SK-N-SH treated with all-trans-retinoic acid at 6 μM for 48 hours (cell line): ENCODE data around the gene SAAL1.

ENCODE experiments used
- ARNTL ChIP-seq: fragments of 450-650 bp; formaldehyde crosslinking; IDR thresholded peaks from 2 replicates; pipeline ENCODE4 v1.5.0; 2020; ENCODE audit warnings: low read depth, mild to moderate bottlenecking, moderate library complexity, borderline replicate concordance
- PPARA ChIP-seq: fragments of 250-450 bp; sonication (Bioruptor Pico); IDR thresholded peaks from 2 replicates; pipeline ENCODE4 v1.5.0; 2020; ENCODE audit warnings: mild to moderate bottlenecking, borderline replicate concordance
- RARB ChIP-seq: fragments of 250-450 bp; sonication (Bioruptor Pico); IDR thresholded peaks from 2 replicates; pipeline ENCODE4 v1.8.0; 2021; ENCODE audit warnings: mild to moderate bottlenecking, moderate library complexity
- TCF4 ChIP-seq: fragments of 250-450 bp; sonication (Bioruptor Pico); IDR thresholded peaks from 2 replicates; pipeline ENCODE4 v1.8.0; 2021; ENCODE audit warnings: mild to moderate bottlenecking, moderate library complexity, borderline replicate concordance
- TOX ChIP-seq: fragments of 250-450 bp; sonication (Bioruptor Pico); IDR thresholded peaks from 2 replicates; pipeline ENCODE4 v1.8.0; 2021; ENCODE audit warnings: mild to moderate bottlenecking, moderate library complexity, borderline replicate concordance
- ZFP30 ChIP-seq: fragments of 450-650 bp; formaldehyde crosslinking; IDR thresholded peaks from 2 replicates; pipeline ENCODE4 v1.5.0; 2022; ENCODE audit warnings: mild to moderate bottlenecking, moderate library complexity
- TF ChIP-seq, protein P1 (sequence below): fragments of 250-450 bp; sonication (Bioruptor Pico); IDR thresholded peaks from 2 replicates; pipeline ENCODE4 v1.5.1; 2021; ENCODE audit warnings: mild to moderate bottlenecking, moderate library complexity
- TF ChIP-seq, protein P2 (sequence below): fragments of 250-450 bp; sonication (Bioruptor Pico); IDR thresholded peaks from 2 replicates; pipeline ENCODE4 v1.8.0; 2020; ENCODE audit warnings: mild to moderate bottlenecking, moderate library complexity, borderline replicate concordance
- TF ChIP-seq, protein P3 (sequence below): fragments of 250-450 bp; sonication (Bioruptor Pico); IDR thresholded peaks from 2 replicates; pipeline ENCODE4 v1.8.0; 2021; ENCODE audit warnings: low read depth, mild to moderate bottlenecking, moderate library complexity, borderline replicate concordance

DNA sequence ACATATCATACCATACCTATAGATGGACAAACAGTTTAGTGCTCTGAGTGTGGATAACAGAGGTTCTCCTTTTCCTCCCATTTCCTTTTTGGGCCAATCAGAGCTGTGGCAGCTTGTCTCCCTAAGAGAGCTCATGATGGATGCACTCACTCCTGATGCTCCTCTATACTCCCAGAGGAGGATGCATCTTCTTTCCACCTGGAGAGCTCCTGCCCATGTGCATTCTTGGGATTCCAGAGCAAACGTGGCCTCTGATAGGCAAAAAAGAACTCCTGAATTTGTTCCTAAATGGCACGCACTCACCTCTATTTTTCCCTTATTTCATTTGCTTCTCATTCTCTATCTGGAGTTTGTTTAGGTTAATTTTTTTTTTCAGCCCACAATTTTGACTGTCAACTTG, 29.4 kb upstream of the SAAL1 start:
- TF ChIP-seq RARB (CRISPR knock-in tag) (no peak), PPARA (CRISPR knock-in tag) (no peak), ARNTL (no peak), ZFP30 (no peak), TCF4 (CRISPR knock-in tag) (no peak), TOX (CRISPR knock-in tag) (no peak)
- TF ChIP-seq, protein P1, sequence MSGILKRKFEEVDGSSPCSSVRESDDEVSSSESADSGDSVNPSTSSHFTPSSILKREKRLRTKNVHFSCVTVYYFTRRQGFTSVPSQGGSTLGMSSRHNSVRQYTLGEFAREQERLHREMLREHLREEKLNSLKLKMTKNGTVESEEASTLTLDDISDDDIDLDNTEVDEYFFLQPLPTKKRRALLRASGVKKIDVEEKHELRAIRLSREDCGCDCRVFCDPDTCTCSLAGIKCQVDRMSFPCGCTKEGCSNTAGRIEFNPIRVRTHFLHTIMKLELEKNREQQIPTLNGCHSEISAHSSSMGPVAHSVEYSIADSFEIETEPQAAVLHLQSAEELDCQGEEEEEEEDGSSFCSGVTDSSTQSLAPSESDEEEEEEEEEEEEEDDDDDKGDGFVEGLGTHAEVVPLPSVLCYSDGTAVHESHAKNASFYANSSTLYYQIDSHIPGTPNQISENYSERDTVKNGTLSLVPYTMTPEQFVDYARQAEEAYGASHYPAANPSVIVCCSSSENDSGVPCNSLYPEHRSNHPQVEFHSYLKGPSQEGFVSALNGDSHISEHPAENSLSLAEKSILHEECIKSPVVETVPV (CRISPR knock-in tag) = no peak
- TF ChIP-seq, protein P2, sequence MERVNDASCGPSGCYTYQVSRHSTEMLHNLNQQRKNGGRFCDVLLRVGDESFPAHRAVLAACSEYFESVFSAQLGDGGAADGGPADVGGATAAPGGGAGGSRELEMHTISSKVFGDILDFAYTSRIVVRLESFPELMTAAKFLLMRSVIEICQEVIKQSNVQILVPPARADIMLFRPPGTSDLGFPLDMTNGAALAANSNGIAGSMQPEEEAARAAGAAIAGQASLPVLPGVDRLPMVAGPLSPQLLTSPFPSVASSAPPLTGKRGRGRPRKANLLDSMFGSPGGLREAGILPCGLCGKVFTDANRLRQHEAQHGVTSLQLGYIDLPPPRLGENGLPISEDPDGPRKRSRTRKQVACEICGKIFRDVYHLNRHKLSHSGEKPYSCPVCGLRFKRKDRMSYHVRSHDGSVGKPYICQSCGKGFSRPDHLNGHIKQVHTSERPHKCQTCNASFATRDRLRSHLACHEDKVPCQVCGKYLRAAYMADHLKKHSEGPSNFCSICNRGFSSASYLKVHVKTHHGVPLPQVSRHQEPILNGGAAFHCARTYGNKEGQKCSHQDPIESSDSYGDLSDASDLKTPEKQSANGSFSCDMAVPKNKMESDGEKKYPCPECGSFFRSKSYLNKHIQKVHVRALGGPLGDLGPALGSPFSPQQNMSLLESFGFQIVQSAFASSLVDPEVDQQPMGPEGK (CRISPR knock-in tag) = no peak
- TF ChIP-seq, protein P3, sequence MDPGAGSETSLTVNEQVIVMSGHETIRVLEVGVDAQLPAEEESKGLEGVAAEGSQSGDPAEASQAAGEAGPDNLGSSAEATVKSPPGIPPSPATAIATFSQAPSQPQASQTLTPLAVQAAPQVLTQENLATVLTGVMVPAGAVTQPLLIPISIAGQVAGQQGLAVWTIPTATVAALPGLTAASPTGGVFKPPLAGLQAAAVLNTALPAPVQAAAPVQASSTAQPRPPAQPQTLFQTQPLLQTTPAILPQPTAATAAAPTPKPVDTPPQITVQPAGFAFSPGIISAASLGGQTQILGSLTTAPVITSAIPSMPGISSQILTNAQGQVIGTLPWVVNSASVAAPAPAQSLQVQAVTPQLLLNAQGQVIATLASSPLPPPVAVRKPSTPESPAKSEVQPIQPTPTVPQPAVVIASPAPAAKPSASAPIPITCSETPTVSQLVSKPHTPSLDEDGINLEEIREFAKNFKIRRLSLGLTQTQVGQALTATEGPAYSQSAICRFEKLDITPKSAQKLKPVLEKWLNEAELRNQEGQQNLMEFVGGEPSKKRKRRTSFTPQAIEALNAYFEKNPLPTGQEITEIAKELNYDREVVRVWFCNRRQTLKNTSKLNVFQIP (CRISPR knock-in tag) = no peak
